Duodenal mucosa (tissue), 2 donors: ENCODE measurements around the gene ARFGAP3.

ENCODE experiments used
- H3K27ac ChIP-seq: one replicate; pipeline ENCODE4 v1.7.0; 2013; ENCODE audit warnings: low read depth, low read length
- H3K27me3 ChIP-seq, 2 donors: one replicate each; pipeline ENCODE4 v1.7.0; 2013; ENCODE audit warnings: low read length in 2 of 2, control low read depth in 1 of 2; ENCODE audit not compliant: insufficient read depth in 2 of 2, control insufficient read depth in 1 of 2
- H3K36me3 ChIP-seq, 2 donors: one replicate each; pipeline ENCODE4 v1.7.0; 2013; ENCODE audit warnings: low read length in 2 of 2, control low read depth in 1 of 2; ENCODE audit not compliant: insufficient read depth in 2 of 2, control insufficient read depth in 1 of 2
- H3K4me1 ChIP-seq, 2 donors: one replicate each; pipeline ENCODE4 v1.7.0; 2013; ENCODE audit warnings: low read length in 2 of 2, control low read depth in 1 of 2; ENCODE audit not compliant: insufficient read depth in 2 of 2, control insufficient read depth in 1 of 2
- H3K4me3 ChIP-seq, 2 donors: one replicate each; pipeline ENCODE4 v1.7.0; 2013; ENCODE audit warnings: low read length in 2 of 2, low read depth in 1 of 2
- H3K9ac ChIP-seq, 2 donors: one replicate each; pipeline ENCODE4 v1.7.0; 2013; ENCODE audit warnings: low read length in 2 of 2, low read depth in 1 of 2
- H3K9me3 ChIP-seq, 2 donors: one replicate each; pipeline ENCODE4 v1.7.0; 2013; ENCODE audit warnings: low read length in 2 of 2, control low read depth in 1 of 2; ENCODE audit not compliant: control insufficient read depth in 1 of 2

Gene ARFGAP3

DNA sequence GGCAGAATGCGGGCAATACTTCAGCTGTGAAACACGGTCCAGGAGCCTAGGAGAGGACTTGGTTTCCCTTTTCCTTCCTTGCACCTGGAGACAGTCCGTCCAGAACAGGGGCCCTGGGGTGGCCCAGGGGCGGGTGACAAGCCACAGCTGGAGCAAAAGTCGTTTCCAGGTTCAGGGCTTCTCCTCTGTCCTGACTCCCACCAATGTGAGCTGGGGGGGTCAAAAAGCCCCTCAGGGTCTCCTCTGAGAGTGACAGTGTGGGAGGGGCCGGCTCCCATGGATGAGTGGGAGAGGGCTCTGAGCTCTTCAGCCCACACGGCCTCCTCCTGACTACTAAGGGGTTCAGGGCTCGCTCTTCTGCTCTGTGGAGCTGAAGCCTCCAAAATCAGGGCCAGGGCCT, 20.1 kb upstream of the ARFGAP3 start:
- Histone ChIP-seq H3K27me3 (no peaks in the 10 kb centered on the region), H3K4me1 (peaks cover 0 to 4% of the 10 kb centered on the region in 2 donors), H3K4me3 (no peak overlapping the region), H3K9ac (no peak overlapping the region), H3K9me3 (no peaks in the 10 kb centered on the region), H3K36me3 (peaks cover 43 to 92% of the 10 kb centered on the region in 2 donors), H3K27ac (no peak overlapping the region)

DNA sequence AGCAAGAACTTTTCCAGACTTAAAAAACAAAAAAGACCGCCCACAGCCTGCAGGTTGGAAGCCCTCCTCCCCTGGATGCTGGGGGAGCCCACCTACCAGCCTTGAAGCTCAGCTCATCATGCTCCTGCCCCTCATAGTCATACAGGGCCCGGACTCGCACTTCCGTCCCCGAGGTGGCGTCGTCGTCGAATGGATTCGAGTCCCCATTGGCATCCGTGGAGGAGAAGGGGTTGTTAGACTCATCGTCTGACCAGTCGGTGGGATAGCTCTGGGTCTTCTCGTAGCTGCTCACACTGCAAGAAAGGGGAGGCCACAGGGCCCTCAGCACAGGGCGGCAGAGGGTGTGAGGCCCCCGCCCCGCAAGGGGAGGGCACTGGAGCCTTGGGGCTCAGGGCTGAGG, 19.0 kb upstream of the ARFGAP3 start:
- H3K9ac ChIP-seq: no peak overlapping the region
- no peak overlapping the region for H3K4me3 ChIP-seq
- no peaks in the 10 kb centered on the region for H3K27me3 ChIP-seq
- H3K9me3 ChIP-seq: no peaks in the 10 kb centered on the region
- H3K36me3 ChIP-seq: peaks cover 32 to 89% of the 10 kb centered on the region in 2 donors
- no peak overlapping the region for H3K27ac ChIP-seq
- no peaks in the 10 kb centered on the region for H3K4me1 ChIP-seq

DNA sequence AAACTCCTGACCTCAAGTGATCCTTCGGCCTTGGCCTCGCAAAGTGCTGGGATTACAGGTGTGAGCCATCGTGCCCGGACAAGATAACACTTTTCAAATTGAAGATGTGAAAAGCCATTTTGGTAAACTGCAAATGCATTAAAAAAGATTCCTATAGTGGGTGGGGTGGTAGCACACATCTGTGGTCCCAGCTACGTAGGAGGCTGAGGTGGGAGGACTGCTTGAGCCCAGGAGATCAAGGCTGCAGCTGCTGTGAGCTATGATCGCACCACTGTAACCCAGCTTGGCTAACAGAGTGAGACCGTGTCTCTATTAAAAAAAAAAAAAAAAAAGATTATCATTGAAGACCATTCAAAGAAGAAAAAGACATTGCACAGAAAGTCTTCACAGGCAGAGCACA, 16.9 kb upstream of the ARFGAP3 start:
- no peak overlapping the region for H3K4me3 ChIP-seq
- H3K9me3 ChIP-seq: no peaks in the 10 kb centered on the region
- H3K9ac ChIP-seq: no peak overlapping the region
- H3K36me3 ChIP-seq: peaks cover 13 to 79% of the 10 kb centered on the region in 2 donors
- no peaks in the 10 kb centered on the region for H3K27me3 ChIP-seq
- no peak overlapping the region for H3K27ac ChIP-seq
- peaks cover 0 to under 1% of the 10 kb centered on the region in 2 donors for H3K4me1 ChIP-seq

DNA sequence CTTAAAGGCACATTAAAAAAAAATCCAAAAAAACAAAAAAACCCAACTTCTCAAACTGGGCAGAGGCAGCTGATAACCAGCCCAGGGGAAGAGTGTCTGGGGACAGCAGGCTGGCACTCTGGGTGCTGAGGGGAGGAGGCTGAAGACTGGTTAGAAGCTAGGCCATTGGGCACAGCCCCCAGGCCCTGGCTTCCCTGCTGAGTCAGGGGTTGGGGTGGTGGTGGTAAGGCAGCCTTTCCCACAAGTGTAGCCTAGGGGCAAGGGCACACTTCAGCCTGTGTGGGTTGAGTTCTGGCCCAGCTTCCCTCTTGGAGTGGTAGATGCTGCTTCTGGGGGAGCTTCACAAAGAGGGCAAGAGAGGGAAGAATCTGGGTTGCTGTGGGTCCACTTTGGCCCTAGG, 16.3 kb upstream of the ARFGAP3 start:
- Histone ChIP-seq H3K4me3 (no peak overlapping the region), H3K9me3 (no peaks in the 10 kb centered on the region), H3K9ac (no peak overlapping the region), H3K36me3 (peaks cover 12 to 75% of the 10 kb centered on the region in 2 donors), H3K4me1 (peaks cover 0 to 4% of the 10 kb centered on the region in 2 donors), H3K27ac (no peak overlapping the region), H3K27me3 (no peaks in the 10 kb centered on the region)

DNA sequence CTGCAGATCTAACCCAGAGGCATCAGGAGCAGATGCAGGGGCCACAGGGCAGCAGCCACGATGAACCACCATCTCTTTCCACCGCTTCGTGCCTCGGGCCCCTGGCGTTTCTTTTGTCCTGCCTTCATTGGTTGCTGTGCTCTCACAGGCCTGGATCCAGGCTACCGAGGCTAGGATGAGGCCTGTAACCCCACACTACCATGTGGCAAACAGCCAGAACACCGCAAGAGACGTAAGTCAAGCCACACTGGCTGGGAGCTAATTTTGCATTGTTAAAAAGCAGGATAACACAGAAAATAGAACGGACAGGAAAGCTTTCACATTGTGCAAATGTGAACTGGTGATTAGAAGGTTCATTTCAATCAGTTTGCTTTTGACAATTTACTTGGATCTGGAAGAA, 15.7 kb upstream of the ARFGAP3 start:
- H3K9ac ChIP-seq: no peak overlapping the region
- no peaks in the 10 kb centered on the region for H3K27me3 ChIP-seq
- no peak overlapping the region for H3K27ac ChIP-seq
- H3K9me3 ChIP-seq: no peaks in the 10 kb centered on the region
- peaks cover 0 to 4% of the 10 kb centered on the region in 2 donors for H3K4me1 ChIP-seq
- no peak overlapping the region for H3K4me3 ChIP-seq
- H3K36me3 ChIP-seq: peaks cover 8 to 69% of the 10 kb centered on the region in 2 donors

DNA sequence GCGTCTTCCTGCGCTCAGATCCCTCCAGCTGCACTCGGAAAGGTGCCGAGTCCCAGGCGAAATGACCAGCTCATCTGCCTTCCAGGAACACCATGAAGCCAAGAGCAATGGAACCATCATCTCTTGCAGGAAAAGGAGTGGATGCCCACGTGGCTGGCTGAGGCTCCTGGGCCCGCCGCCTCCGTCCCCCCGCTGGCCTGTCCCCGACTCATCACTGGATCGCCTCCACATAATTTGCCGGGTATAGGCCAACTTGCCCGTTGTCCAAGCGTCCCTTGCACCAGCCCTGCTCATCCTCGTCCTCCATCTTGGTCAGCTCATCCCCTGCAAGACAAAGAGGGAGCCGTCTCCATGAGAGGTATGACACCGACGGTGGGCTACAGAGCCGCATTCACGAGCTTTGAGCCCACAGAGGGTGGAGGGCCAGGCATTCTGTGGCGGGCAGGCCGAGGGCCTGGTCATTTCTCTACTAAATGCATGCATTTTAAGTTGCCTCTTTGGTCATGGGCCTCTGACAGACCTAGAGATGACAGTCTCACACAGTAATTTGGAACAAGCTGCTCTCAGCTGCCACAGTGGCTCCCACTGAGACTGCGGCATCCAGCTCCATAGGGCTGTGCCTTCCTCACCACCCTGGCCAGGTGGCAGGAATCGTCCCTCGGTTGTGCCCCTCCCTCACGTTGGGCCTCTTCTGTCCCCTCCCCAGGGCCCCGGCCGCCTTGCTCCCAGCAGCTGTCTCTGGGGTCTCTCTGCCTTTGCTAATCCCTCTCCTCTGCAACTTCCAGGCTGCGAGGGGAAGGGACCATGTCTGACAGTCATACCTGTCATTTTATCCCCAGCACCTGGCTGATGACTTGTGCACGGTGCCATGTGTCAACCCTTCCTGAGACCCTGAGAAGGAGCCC, 14.3 kb upstream of the ARFGAP3 start:
- H3K9ac ChIP-seq: no peak overlapping the region
- no peaks in the 10 kb centered on the region for H3K27me3 ChIP-seq
- no peak overlapping the region for H3K4me3 ChIP-seq
- H3K36me3 ChIP-seq: peaks cover 8 to 55% of the 10 kb centered on the region in 2 donors
- H3K9me3 ChIP-seq: no peaks in the 10 kb centered on the region
- H3K4me1 ChIP-seq: peaks cover 0 to 4% of the 10 kb centered on the region in 2 donors
- no peak overlapping the region for H3K27ac ChIP-seq

DNA sequence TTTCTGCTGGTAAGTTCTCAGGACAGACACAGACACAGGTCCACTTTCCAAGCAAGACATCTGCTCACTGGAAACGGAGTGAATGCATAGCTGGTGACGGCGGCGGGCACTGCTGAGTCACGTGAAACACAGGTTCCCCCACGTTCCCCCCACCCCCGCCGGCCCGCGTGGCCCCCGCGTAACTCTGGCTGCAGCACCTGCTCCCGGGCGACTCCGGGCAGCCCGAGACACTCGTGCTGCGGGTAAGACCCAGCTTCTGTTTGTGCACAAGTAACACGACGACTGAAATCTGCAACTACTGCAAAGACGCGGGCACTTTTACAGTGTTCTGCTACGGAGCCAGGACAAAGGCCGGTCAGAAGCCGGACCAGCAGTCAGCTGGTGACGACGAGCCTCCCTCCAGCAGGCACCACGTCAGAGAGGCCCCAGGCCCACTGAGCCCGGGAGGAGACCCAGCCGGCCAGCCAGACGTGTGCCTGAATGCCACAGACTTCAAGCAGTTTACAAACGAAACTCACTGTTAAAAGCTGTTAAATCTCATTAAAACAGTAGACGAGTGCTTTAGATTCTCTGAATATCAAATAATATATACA, 12.9 kb upstream of the ARFGAP3 start:
- Histone ChIP-seq H3K9ac (no peak overlapping the region), H3K9me3 (no peaks in the 10 kb centered on the region), H3K27ac (no peak overlapping the region), H3K4me1 (peaks cover 0 to 4% of the 10 kb centered on the region in 2 donors), H3K36me3 (peaks cover 8 to 42% of the 10 kb centered on the region in 2 donors), H3K27me3 (no peaks in the 10 kb centered on the region), H3K4me3 (no peak overlapping the region)

DNA sequence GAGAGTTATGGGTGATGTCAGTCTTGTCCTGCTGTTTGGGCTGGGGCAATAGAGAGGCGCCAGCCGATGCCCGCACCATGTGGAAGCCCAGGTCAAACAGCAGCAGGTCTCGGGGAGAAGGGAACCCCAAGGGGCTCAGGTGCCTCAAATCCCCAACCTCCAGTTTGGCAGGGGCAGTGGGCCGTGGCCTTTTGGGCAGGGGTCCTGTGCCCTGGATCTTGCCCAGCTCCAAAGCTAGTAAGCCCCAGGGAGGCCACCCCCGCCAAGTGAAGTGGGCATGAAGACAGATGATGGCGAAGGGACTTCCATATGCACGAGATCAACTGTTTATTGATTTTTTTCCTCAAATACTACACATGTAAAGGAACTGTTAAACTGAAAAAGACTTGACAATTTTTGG, 12.4 kb upstream of the ARFGAP3 start:
- no peak overlapping the region for H3K27ac ChIP-seq
- H3K4me1 ChIP-seq: peaks cover 0 to 4% of the 10 kb centered on the region in 2 donors
- no peak overlapping the region for H3K9ac ChIP-seq
- no peaks in the 10 kb centered on the region for H3K9me3 ChIP-seq
- no peaks in the 10 kb centered on the region for H3K27me3 ChIP-seq
- no peak overlapping the region for H3K4me3 ChIP-seq
- H3K36me3 ChIP-seq: peaks cover 8 to 41% of the 10 kb centered on the region in 2 donors

DNA sequence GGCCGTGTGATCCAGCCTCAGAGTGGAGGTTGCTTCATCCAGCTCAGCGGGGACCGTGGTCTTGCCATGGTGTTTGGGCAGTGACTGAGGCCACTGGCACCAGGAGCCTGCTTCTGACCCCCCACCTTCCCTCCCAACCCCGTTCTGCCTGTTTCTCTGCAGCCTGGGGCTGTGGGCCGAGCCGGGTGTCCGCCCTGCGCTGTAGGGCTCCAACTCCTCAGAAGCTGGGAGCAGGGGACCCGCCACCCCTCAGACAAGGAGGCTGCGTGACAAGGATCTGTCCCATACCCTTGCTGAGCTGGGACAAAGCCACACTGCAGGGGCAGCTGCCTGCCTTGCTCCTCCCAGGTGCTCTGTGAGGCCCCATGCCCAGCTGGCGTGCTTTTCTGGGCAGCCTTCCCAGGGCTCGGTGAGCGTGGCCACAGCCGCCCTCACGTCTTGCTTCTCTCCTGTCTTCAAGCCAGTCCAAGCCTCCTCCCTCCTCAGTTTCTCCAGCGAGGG, 11.7 kb upstream of the ARFGAP3 start:
- Histone ChIP-seq H3K9ac (no peak overlapping the region), H3K4me1 (peaks cover 0 to 4% of the 10 kb centered on the region in 2 donors), H3K4me3 (no peak overlapping the region), H3K27ac (no peak overlapping the region), H3K36me3 (peaks cover 8 to 34% of the 10 kb centered on the region in 2 donors), H3K9me3 (no peaks in the 10 kb centered on the region), H3K27me3 (no peaks in the 10 kb centered on the region)

DNA sequence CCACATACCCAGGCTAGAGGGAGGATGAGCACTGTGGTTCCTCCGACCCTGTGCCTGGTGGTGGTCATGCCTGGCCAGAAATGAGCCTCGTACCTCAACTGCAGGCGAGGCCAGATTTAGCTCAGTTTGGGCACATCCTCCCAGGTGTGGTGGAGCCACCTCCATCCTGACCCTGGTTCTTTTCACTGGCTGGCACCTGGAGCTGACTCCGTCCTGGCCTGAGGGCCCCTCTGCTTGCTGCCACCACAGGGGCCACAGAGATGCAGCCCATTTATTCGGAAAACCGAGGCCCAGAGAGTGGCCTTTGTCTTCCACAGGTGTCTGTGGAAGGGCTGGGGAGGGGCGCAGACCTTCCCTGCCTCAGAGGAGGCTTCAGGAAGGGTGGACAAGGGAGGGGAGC, 9.0 kb upstream of the ARFGAP3 start:
- H3K4me3 ChIP-seq: no peak overlapping the region
- peaks cover 0 to 4% of the 10 kb centered on the region in 2 donors for H3K4me1 ChIP-seq
- peaks cover 0 to 12% of the 10 kb centered on the region in 2 donors for H3K36me3 ChIP-seq
- H3K9ac ChIP-seq: no peak overlapping the region
- H3K9me3 ChIP-seq: no peaks in the 10 kb centered on the region
- H3K27me3 ChIP-seq: no peaks in the 10 kb centered on the region
- H3K27ac ChIP-seq: no peak overlapping the region
